HEK293T (cell line): ENCODE results near the gene AKR1C8.

ENCODE experiments used
- ARNT ChIP-seq: fragments of 450-650 bp; IDR thresholded peaks from 2 replicates; pipeline ENCODE4 v1.6.1; 2017; ENCODE audit warnings: mild to moderate bottlenecking
- BHLHE40 ChIP-seq: fragments of 450-650 bp; IDR thresholded peaks from 2 replicates; pipeline ENCODE4 v1.6.1; 2016; ENCODE audit warnings: mild to moderate bottlenecking, moderate library complexity, borderline replicate concordance
- ELF4 ChIP-seq: fragments of 450-650 bp; IDR thresholded peaks from 2 replicates; pipeline ENCODE4 v1.6.1; 2017; ENCODE audit warnings: antibody characterized with exemption
- LEF1 ChIP-seq: fragments of 450-650 bp; IDR thresholded peaks from 2 replicates; pipeline ENCODE4 v1.6.1; 2017; ENCODE audit warnings: mild to moderate bottlenecking, borderline replicate concordance
- NFRKB ChIP-seq: fragments of 450-650 bp; IDR thresholded peaks from 2 replicates; pipeline ENCODE4 v1.6.1; 2016; ENCODE audit warnings: mild to moderate bottlenecking, moderate library complexity
- SP1 ChIP-seq: fragments of 450-650 bp; IDR thresholded peaks from 2 replicates; pipeline ENCODE4 v1.6.1; 2017
- SUZ12 ChIP-seq: fragments of 450-650 bp; IDR thresholded peaks from 2 replicates; pipeline ENCODE4 v1.6.1; 2016; ENCODE audit warnings: mild to moderate bottlenecking
- TARDBP ChIP-seq: fragments of 450-650 bp; IDR thresholded peaks from 2 replicates; pipeline ENCODE4 v1.6.1; 2016
- ZNF384 ChIP-seq: fragments of 450-650 bp; IDR thresholded peaks from 2 replicates; pipeline ENCODE4 v1.6.1; 2016
- TF ChIP-seq, protein P1 (sequence below): fragments of 450-650 bp; IDR thresholded peaks from 2 replicates; pipeline ENCODE4 v1.6.1; 2016

DNA sequence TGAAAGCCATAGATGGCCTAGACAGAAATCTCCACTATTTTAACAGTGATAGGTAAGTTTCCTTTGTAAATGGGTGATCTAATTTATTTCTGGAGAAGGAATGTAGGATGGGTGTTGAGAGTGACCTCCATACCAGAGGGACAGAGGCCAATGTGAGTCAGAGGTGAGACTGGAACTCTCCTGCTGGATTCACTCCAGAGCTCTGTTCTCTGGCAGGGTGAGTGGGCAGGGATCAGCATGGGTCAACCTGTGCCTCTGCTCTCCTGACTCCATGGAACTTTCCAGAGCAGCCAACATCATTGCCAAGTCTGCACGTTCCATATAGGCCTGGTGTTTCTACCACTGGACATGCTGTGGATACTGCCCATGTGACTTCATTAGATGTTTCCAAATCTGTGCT is 79.3 kb downstream of the AKR1C8 start:
- no peak for TF ChIP-seq SUZ12
- TF ChIP-seq TARDBP = no peak
- TF ChIP-seq BHLHE40 = no peak
- no peak for TF ChIP-seq LEF1
- no peak for TF ChIP-seq SP1
- TF ChIP-seq ELF4 = no peak
- no peak for TF ChIP-seq NFRKB
- TF ChIP-seq ARNT = no peak
- no peak for TF ChIP-seq ZNF384
- TF ChIP-seq, protein P1, sequence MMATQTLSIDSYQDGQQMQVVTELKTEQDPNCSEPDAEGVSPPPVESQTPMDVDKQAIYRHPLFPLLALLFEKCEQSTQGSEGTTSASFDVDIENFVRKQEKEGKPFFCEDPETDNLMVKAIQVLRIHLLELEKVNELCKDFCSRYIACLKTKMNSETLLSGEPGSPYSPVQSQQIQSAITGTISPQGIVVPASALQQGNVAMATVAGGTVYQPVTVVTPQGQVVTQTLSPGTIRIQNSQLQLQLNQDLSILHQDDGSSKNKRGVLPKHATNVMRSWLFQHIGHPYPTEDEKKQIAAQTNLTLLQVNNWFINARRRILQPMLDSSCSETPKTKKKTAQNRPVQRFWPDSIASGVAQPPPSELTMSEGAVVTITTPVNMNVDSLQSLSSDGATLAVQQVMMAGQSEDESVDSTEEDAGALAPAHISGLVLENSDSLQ = no peak
